IMR-90 (cell line): ENCODE data around the gene HMGN4. TPM values are rescaled to one million over a fixed set of nuclear protein-coding genes. Genes with fewer than 3 reads are reported as not detected.
A peak's percentile ranks its signal among the peaks of the same experiment; 100 is the strongest.

Source experiments
- ATAC-seq: fragments of 200-7000 bp; cut with Tn5 transposase; 2 replicates; pipeline ENCODE4 v1.9.1; 2020; ENCODE audit warnings: low read depth, mild to moderate bottlenecking, moderate library complexity
- Bru-seq: library from RNA; stranded (reverse); fragments of 400-500 nt; gene quantifications from one replicate; lab custom pipeline; 2021; lab: Mats Ljungman, UMichigan
- BruChase-seq, 2 experiments: library from RNA; stranded (reverse); fragments of 400-500 nt; gene quantifications; one replicate each; lab custom pipeline; 2021; lab: Mats Ljungman, UMichigan
- BruUV-seq: library from RNA; stranded (reverse); fragments of 400-500 nt; replicated peaks from 2 replicates; lab custom pipeline; 2021; lab: Mats Ljungman, UMichigan
- CTCF ChIA-PET: fragments of 300-600 bp; formaldehyde crosslinking; extraction: SDS; loops from one replicate; lab custom pipeline; 2021; ENCODE audit warnings: antibody characterized with exemption; lab: Yijun Ruan, JAX
- POLR2A ChIA-PET: fragments of 300-600 bp; sonication (Branson Sonifier 250); formaldehyde crosslinking; loops from one replicate; lab custom pipeline; 2022; ENCODE audit warnings: antibody characterized with exemption; ENCODE audit not compliant: unreplicated experiment; lab: Charles Lee
- DNase-seq: peaks from one replicate; pipeline ENCODE4 v3.0.0; 2013
- H2AFZ ChIP-seq: replicated peaks from 2 replicates; pipeline ENCODE3; 2013; ENCODE audit warnings: low read length, mild to moderate bottlenecking; ENCODE audit not compliant: poor library complexity
- H2AK5ac ChIP-seq: 2 replicates; pipeline ENCODE4 v1.6.1; 2013; ENCODE audit warnings: low read depth, low read length, inconsistent platforms
- H2AK9ac ChIP-seq: replicated peaks from 2 replicates; pipeline ENCODE3; 2013; ENCODE audit warnings: mild to moderate bottlenecking, low read depth, low read length, moderate library complexity; ENCODE audit not compliant: poor library complexity
- H2BK120ac ChIP-seq: 2 replicates; pipeline ENCODE4 v1.6.1; 2013; ENCODE audit warnings: low read depth, low read length, inconsistent platforms
- H2BK15ac ChIP-seq: 3 replicates; pipeline ENCODE4 v1.6.1; 2013; ENCODE audit warnings: low read depth, low read length, inconsistent platforms
- H2BK20ac ChIP-seq: 2 replicates; pipeline ENCODE4 v1.6.1; 2013; ENCODE audit warnings: low read depth, mild to moderate bottlenecking, inconsistent platforms, low read length, moderate library complexity
- H2BK5ac ChIP-seq: 2 replicates; pipeline ENCODE4 v1.6.1; 2013; ENCODE audit warnings: mild to moderate bottlenecking, low read depth, low read length, inconsistent platforms; ENCODE audit not compliant: poor library complexity, severe bottlenecking
- H3K14ac ChIP-seq: replicated peaks from 2 replicates; pipeline ENCODE4 v1.6.1; 2013; ENCODE audit warnings: low read depth, low read length, inconsistent platforms
- H3K18ac ChIP-seq: 2 replicates; pipeline ENCODE4 v1.6.1; 2013; ENCODE audit warnings: low read depth, low read length, control low read depth
- H3K23ac ChIP-seq: 2 replicates; pipeline ENCODE4 v1.6.1; 2013; ENCODE audit warnings: low read depth, low read length, inconsistent platforms
- H3K27ac ChIP-seq: 2 replicates; pipeline ENCODE4 v1.5.1; 2013; ENCODE audit warnings: mild to moderate bottlenecking, control low read depth, low read length; ENCODE audit not compliant: insufficient read depth
- H3K27me3 ChIP-seq: 2 replicates; pipeline ENCODE4 v1.6.1; 2013; ENCODE audit warnings: low read length; ENCODE audit not compliant: control insufficient read depth, insufficient read depth
- H3K36me3 ChIP-seq: 2 replicates; pipeline ENCODE4 v1.6.1; 2013; ENCODE audit warnings: low read length, mixed read lengths; ENCODE audit not compliant: control insufficient read depth, insufficient read depth
- H3K4ac ChIP-seq: 2 replicates; pipeline ENCODE4 v1.6.1; 2013; ENCODE audit warnings: low read depth, low read length, inconsistent platforms
- H3K4me1 ChIP-seq: 2 replicates; pipeline ENCODE4 v1.6.1; 2013; ENCODE audit warnings: low read length, mixed read lengths; ENCODE audit not compliant: control insufficient read depth, insufficient read depth
- H3K4me2 ChIP-seq: 2 replicates; pipeline ENCODE4 v1.6.1; 2013; ENCODE audit warnings: low read depth, mild to moderate bottlenecking, control low read depth, low read length, moderate library complexity
- H3K4me3 ChIP-seq: 2 replicates; pipeline ENCODE4 v1.5.1; 2013; ENCODE audit warnings: low read depth, mild to moderate bottlenecking, control low read depth, low read length, moderate library complexity; ENCODE audit not compliant: insufficient read depth
- H3K56ac ChIP-seq: 2 replicates; pipeline ENCODE4 v1.6.1; 2013; ENCODE audit warnings: low read length, inconsistent platforms; ENCODE audit not compliant: insufficient read depth; ENCODE audit errors: extremely low read depth
- H3K79me1 ChIP-seq, 2 experiments: 2 replicates each; pipeline ENCODE4 v1.6.1; 2013; ENCODE audit warnings: low read length in 2 of 2, inconsistent platforms in 1 of 2, low read depth in 1 of 2
- H3K9ac ChIP-seq: 2 replicates; pipeline ENCODE4 v1.6.1; 2013; ENCODE audit warnings: low read depth, low read length, control low read depth
- H3K9me1 ChIP-seq: 2 replicates; pipeline ENCODE4 v1.6.1; 2013; ENCODE audit warnings: low read length, inconsistent platforms; ENCODE audit not compliant: insufficient read depth
- H3K9me3 ChIP-seq: 2 replicates; pipeline ENCODE4 v1.6.1; 2013; ENCODE audit warnings: low read length; ENCODE audit not compliant: control insufficient read depth, insufficient read depth
- H4K20me1 ChIP-seq: 2 replicates; pipeline ENCODE4 v1.6.1; 2013; ENCODE audit warnings: low read length, inconsistent platforms; ENCODE audit not compliant: insufficient read depth
- H4K5ac ChIP-seq: 2 replicates; pipeline ENCODE4 v1.6.1; 2013; ENCODE audit warnings: mild to moderate bottlenecking, low read depth, low read length, control low read depth
- H4K8ac ChIP-seq, 2 experiments: 2 replicates each; pipeline ENCODE4 v1.6.1; 2013; ENCODE audit warnings: low read depth in 2 of 2, low read length in 2 of 2, control low read depth in 1 of 2, inconsistent platforms in 1 of 2
- H4K91ac ChIP-seq: 2 replicates; pipeline ENCODE4 v1.6.1; 2013; ENCODE audit warnings: low read depth, low read length, inconsistent platforms; ENCODE audit not compliant: insufficient read depth
- BHLHE40 ChIP-seq: fragments of 150-350 bp; IDR thresholded peaks from 2 replicates; pipeline ENCODE4 v1.6.1; 2016; ENCODE audit warnings: mild to moderate bottlenecking, low read depth, low read length
- CHD1 ChIP-seq: IDR thresholded peaks from 2 replicates; pipeline ENCODE4 v1.6.1; 2012; ENCODE audit warnings: low read depth, low read length, improper control_type of control experiment
- FOS ChIP-seq: fragments of 150-350 bp; IDR thresholded peaks from 2 replicates; pipeline ENCODE4 v1.6.1; 2016; ENCODE audit warnings: low read depth, low read length
- MAFK ChIP-seq: IDR thresholded peaks from 2 replicates; pipeline ENCODE4 v1.6.1; 2012; ENCODE audit warnings: low read depth, low read length, improper control_type of control experiment
- MAZ ChIP-seq: IDR thresholded peaks from 2 replicates; pipeline ENCODE4 v1.6.1; 2012; ENCODE audit warnings: low read depth, mild to moderate bottlenecking, low read length, improper control_type of control experiment, moderate library complexity, borderline replicate concordance
- MXI1 ChIP-seq: IDR thresholded peaks from 2 replicates; pipeline ENCODE4 v1.6.1; 2012; ENCODE audit warnings: low read depth, mild to moderate bottlenecking, low read length, moderate library complexity, borderline replicate concordance
- POLR2A ChIP-seq: IDR thresholded peaks from 2 replicates; pipeline ENCODE4 v1.6.1; 2012; ENCODE audit warnings: mild to moderate bottlenecking, low read depth, low read length
- RCOR1 ChIP-seq: IDR thresholded peaks from 2 replicates; pipeline ENCODE4 v1.6.1; 2012; ENCODE audit warnings: mild to moderate bottlenecking, low read length, improper control_type of control experiment; ENCODE audit not compliant: insufficient replicate concordance
- RFX5 ChIP-seq: IDR thresholded peaks from 2 replicates; pipeline ENCODE4 v1.8.0; 2012; ENCODE audit warnings: low read depth, mild to moderate bottlenecking, low read length, moderate library complexity
- SMC3 ChIP-seq: fragments of 150-350 bp; IDR thresholded peaks from 2 replicates; pipeline ENCODE4 v1.6.1; 2016; ENCODE audit warnings: low read depth, mild to moderate bottlenecking, antibody characterized with exemption, low read length, moderate library complexity
- WGBS, 2 experiments: methylation state at CpG; one replicate each; pipeline versions ENCODE4 v1.1.5 to v1.1.7; 2013; ENCODE audit warnings: missing lambda C conversion rate in 2 of 2; ENCODE audit not compliant: insufficient read length in 1 of 2; ENCODE audit errors: extremely low coverage in 2 of 2; 5-methylcytosine and 5-hydroxymethylcytosine counted together
- dilution Hi-C: fragments of 300-500 bp; cut with HindIII; formaldehyde crosslinking; loops from one replicate; pipeline ENCODE4 v1.14.3; 2018; ENCODE audit warnings: low sequenced_read_pairs; ENCODE audit not compliant: unreplicated experiment
- in situ Hi-C: fragments of 300-500 bp; cut with MboI; formaldehyde crosslinking; loops from 3 replicates; pipeline ENCODE4 v1.14.3; 2019; ENCODE audit warnings: low sequenced_read_pairs, inconsistent platforms, mixed read lengths
- intact Hi-C: fragments of 100-400 bp; cut with micrococcal nuclease; formaldehyde crosslinking; loops from 2 replicates; pipeline ENCODE4 v1.10.0; 2022
- long read RNA-seq: library from polyadenylated mRNA; unstranded; transcript quantifications from one replicate; pipeline ENCODE4 v2.0.0, GENCODE V29; 2021; ENCODE audit not compliant: unreplicated experiment
- polyA plus RNA-seq, 3 experiments: library from polyadenylated mRNA; depleted of rRNA; stranded (reverse); fragments of >200 nt; gene quantifications; 2 replicates each; pipeline ENCODE4 v1.2.3, GENCODE V29; 2012; ENCODE audit warnings: low replicate concordance in 1 of 3
- total RNA-seq: library from RNA; depleted of rRNA; stranded (reverse); fragments of >200 nt; gene quantifications from 2 replicates; pipeline ENCODE4 v1.2.3, GENCODE V29; 2012; rRNA removed
- TF ChIP-seq, protein P1 (sequence below): conservative IDR thresholded peaks from 2 replicates; pipeline ENCODE4 v1.5.1; 2012; ENCODE audit warnings: mild to moderate bottlenecking, low read depth, low read length, improper control_type of control experiment
- TF ChIP-seq, protein P2 (sequence below): fragments of 150-350 bp; IDR thresholded peaks from 2 replicates; pipeline ENCODE4 v1.6.1; 2017; ENCODE audit warnings: mild to moderate bottlenecking, antibody characterized with exemption, low read length, low read depth

Gene HMGN4
- total RNA-seq (49.2 and 50.2 TPM in 2 replicates), polyA plus RNA-seq (2012; rRNA removed) (36.0 and 46.4 TPM in 2 replicates), Bru-seq, nascent RNA (percentile 82 among the genes with signal in this experiment), BruChase-seq, experiment 1, labeled RNA remaining after a 6-hour chase (percentile 85 among the genes with signal in this experiment), BruChase-seq, experiment 2, labeled RNA remaining after a 2-hour chase (percentile 78 among the genes with signal in this experiment)
- polyA plus RNA-seq (2012; cell fraction: cytosol; rRNA removed), result 13.5 and 14.4 TPM in 2 replicates
- polyA plus RNA-seq (2012; cell fraction: nucleus; rRNA removed; ENCODE audit: low replicate concordance), result 4.4 and 20.9 TPM in 2 replicates
- long read RNA-seq, transcript HMGN4-201 (2 exons, 1,225 nt), result major isoform, 40 of 48 reads
- long read RNA-seq, partial matches to known transcripts, result 0 of 48 reads
- long read RNA-seq, other reads (novel, unspliced or antisense), result 8 of 48 reads

DNA sequence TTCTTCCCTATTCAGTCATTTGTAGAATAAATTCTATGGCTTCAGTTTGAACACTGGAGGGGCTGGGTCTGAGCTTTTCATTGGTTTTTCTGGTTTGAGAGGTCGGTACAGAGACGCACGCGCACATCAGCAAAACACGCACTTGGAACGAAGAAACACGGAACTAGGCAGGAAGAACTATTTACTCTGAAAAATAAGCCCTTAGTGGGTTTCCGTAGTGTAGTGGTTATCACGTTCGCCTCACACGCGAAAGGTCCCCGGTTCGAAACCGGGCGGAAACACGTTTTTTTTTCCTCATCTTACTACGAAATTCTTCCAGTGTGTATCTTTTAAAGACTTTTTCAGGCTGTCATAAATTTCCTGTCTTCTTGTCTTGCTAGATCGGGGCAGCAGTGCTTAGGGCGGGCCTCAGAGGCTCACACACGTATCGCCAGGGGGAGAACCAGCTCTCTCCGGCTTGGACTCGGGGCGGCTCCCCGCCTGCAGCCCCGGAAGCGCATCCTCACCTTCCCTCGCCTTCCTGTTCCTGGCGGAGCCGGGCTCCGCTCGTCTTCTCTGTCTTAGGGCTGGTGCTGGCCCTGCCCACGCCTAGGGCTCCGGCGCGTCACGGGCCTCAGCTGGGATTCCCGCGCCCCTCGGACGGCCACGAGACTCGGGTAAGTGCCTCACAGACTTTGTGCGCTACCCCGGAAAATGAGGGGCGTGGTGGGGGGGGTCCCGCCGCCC, at the start of gene HMGN4:
Gene HMGN4, plus strand, starts transcription at position 521 of the 726 bp plus-strand sequence. CDS start 6,841 bp downstream, outside the sequence.
- DNase-seq, result peak; percentile 90
- CTCF ChIA-PET, result interaction anchor here (1.0 to 1.2 kb wide), 3 partner anchors 196 to 287 kb away, joined by 3 to 4 read pairs (median 3); a partner anchor contains a TSS
- H4K91ac ChIP-seq, result peak within 1 kb of the TSS; percentile 95
- peak within 1 kb of the TSS; percentile 84 for H3K9ac ChIP-seq
- peak within 1 kb of the TSS; percentile 74 to 99 for H4K8ac ChIP-seq
- peak within 1 kb of the TSS; percentile 83 for H4K5ac ChIP-seq
- H3K4me3 ChIP-seq, result peak within 1 kb of the TSS; percentile 62
- H3K4me1 ChIP-seq, result peaks cover 2% of the 10 kb centered on the region; the same call in 1 of the 2 replicates
- H3K9me3 ChIP-seq, result no peaks in the 10 kb centered on the region
- H3K14ac ChIP-seq, result peak within 1 kb of the TSS; percentile 97
- peaks cover 3% of the 10 kb centered on the region; the same call in 1 of the 2 replicates for H3K9me1 ChIP-seq
- peaks cover 7% of the 10 kb centered on the region; the same call in 1 of the 2 replicates for H4K20me1 ChIP-seq
- H2BK5ac ChIP-seq, result peak within 1 kb of the TSS; percentile 92
- H3K4ac ChIP-seq, result peak within 1 kb of the TSS; percentile 94
- H3K36me3 ChIP-seq, result peaks cover 3% of the 10 kb centered on the region; the same call in 1 of the 2 replicates
- peak within 1 kb of the TSS; percentile 92 for H3K56ac ChIP-seq
- in situ Hi-C loops, result no loop called here
- no TSS peak for BruUV-seq
- peak within 1 kb of the TSS; percentile 91 for H3K27ac ChIP-seq
- dilution Hi-C loops, result no loop called here
- peak within 1 kb of the TSS; percentile 91 for H2AK9ac ChIP-seq
- peak within 1 kb of the TSS; percentile 54; the same call in 1 of the 3 replicates for H2BK15ac ChIP-seq
- peak; percentile 72 for ATAC-seq
- WGBS, 2 experiments, result 0% methylated on average over 18 of the region's 49 CpGs; no CpG with 5 or more reads in 1 of the 2 experiments
- peak within 1 kb of the TSS; percentile 71 for H2AK5ac ChIP-seq
- POLR2A ChIA-PET, result interaction anchor here (1.2 kb wide), 1 partner anchor 594 kb away, joined by 21 read pairs; a partner anchor contains a TSS
- peak within 1 kb of the TSS; percentile 91 for H3K23ac ChIP-seq
- no peaks in the 10 kb centered on the region for H3K27me3 ChIP-seq
- intact Hi-C loops, result loop anchor here (1.0 to 5.0 kb wide), 4 partner anchors 15 to 81 kb away; partner anchors contain the start of gene BTN2A1
- peak within 1 kb of the TSS; percentile 78 for H3K18ac ChIP-seq
- H3K4me2 ChIP-seq, result peak within 1 kb of the TSS; percentile 100
- H2BK20ac ChIP-seq, result 0 out of 2 replicates have a peak within 1 kb of the TSS, but pooled peaks have one; percentile 20
- H3K79me1 ChIP-seq, result peaks cover 12 to 26% of the 10 kb centered on the region in 2 experiments
- peak within 1 kb of the TSS; percentile 96 for H2AFZ ChIP-seq
- H2BK120ac ChIP-seq, result peak within 1 kb of the TSS; percentile 70
- TF ChIP-seq RFX5, result no peak
- 0 out of 2 replicates have a peak, but pooled peaks have one; percentile 18 for TF ChIP-seq CHD1
- peak; percentile 56; the same call in 1 of the 2 replicates for TF ChIP-seq MAFK
- TF ChIP-seq BHLHE40, result peak; percentile 62; the same call in 1 of the 2 replicates
- TF ChIP-seq FOS, result peak; percentile 48; the same call in 1 of the 2 replicates
- TF ChIP-seq POLR2A, result peak; percentile 74
- TF ChIP-seq MXI1, result peak; percentile 85
- TF ChIP-seq, protein P1, sequence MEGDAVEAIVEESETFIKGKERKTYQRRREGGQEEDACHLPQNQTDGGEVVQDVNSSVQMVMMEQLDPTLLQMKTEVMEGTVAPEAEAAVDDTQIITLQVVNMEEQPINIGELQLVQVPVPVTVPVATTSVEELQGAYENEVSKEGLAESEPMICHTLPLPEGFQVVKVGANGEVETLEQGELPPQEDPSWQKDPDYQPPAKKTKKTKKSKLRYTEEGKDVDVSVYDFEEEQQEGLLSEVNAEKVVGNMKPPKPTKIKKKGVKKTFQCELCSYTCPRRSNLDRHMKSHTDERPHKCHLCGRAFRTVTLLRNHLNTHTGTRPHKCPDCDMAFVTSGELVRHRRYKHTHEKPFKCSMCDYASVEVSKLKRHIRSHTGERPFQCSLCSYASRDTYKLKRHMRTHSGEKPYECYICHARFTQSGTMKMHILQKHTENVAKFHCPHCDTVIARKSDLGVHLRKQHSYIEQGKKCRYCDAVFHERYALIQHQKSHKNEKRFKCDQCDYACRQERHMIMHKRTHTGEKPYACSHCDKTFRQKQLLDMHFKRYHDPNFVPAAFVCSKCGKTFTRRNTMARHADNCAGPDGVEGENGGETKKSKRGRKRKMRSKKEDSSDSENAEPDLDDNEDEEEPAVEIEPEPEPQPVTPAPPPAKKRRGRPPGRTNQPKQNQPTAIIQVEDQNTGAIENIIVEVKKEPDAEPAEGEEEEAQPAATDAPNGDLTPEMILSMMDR, result 0 out of 2 replicates have a peak, but pooled peaks have one; percentile 1
- no peak for TF ChIP-seq RCOR1
- TF ChIP-seq SMC3, result no peak
- 0 out of 2 replicates have a peak, but pooled peaks have one; percentile 21 for TF ChIP-seq MAZ
- TF ChIP-seq, protein P2, sequence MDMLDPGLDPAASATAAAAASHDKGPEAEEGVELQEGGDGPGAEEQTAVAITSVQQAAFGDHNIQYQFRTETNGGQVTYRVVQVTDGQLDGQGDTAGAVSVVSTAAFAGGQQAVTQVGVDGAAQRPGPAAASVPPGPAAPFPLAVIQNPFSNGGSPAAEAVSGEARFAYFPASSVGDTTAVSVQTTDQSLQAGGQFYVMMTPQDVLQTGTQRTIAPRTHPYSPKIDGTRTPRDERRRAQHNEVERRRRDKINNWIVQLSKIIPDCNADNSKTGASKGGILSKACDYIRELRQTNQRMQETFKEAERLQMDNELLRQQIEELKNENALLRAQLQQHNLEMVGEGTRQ, result peak; percentile 38; the same call in 1 of the 2 replicates
